ENCODE measurements around the gene HOXA3. TPM values are rescaled to one million over a fixed set of nuclear protein-coding genes. Genes with fewer than 3 reads are reported as not detected.

The HOXA3 gene
- total and polyA plus RNA-seq, 2 of the 8 experiments (the other 6 are each of a cell fraction or from before 2014, with no cell fraction given), result not detected

DNA sequence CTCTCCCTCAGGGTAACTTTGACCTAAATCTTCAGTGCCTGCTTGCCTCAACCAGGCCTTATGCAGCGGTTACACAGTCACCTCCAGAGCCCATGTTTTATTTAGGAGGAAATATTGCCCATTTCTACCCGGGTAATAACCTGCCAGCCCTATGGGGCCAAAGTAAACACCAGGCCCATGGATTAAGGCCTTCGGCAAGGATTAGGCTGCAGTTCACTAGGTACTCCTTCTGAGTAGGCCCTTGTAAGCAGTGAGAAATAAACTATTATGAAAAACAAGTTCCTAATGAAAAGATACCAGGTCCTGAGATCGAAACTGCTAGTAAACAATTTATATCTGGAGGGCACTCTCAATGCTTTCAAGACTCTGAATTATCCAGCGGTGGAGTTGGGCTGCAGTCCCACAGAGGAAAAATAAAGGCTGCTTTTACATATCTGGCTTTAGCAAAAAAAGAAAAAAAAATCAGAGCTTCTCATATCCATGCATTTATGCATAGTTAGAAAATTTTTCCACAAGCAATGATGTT lies 25.5 kb upstream of the HOXA3 start:
- no peak overlapping the region for H4K8ac ChIP-seq (ENCODE audit: extremely low read depth, insufficient read depth, low read length)
- peaks cover 99 to 100% (median 100%) of the 10 kb centered on the region in 4 experiments for H3K27me3 ChIP-seq (replicated peaks in 1 of 4; ENCODE audit: control insufficient read depth in 3 of 4, extremely low read depth in 1 of 4, insufficient read depth in 3 of 4, low read length in 3 of 4)
- no peak overlapping the region for H2BK120ac ChIP-seq (replicated peaks; ENCODE audit: low read depth, low read length)
- no peak for DNase-seq (ENCODE audit: low read depth in 1 of 2, low spot score in 2 of 2)
- H3K23me2 ChIP-seq (ENCODE audit: low read depth, low read length), result no peaks in the 10 kb centered on the region; the same call in 1 of the 2 replicates
- FAIRE-seq, result no peak
- H2BK12ac ChIP-seq (ENCODE audit: low read depth, low read length), result no peak overlapping the region
- H3K14ac ChIP-seq (ENCODE audit: insufficient read length), result no peak overlapping the region
- H3K79me2 ChIP-seq (ENCODE audit: control insufficient read depth in 1 of 2, insufficient read depth in 2 of 2, low read length in 2 of 2), result no peaks in the 10 kb centered on the region
- no peak overlapping the region for H3K9ac ChIP-seq (replicated peaks in 1 of 4; ENCODE audit: extremely low read depth in 1 of 4, low read depth in 3 of 4, low read length in 3 of 4)
- H4K91ac ChIP-seq (replicated peaks; ENCODE audit: insufficient read length, low read length), result no peak overlapping the region
- no peak overlapping the region for H3K23ac ChIP-seq (ENCODE audit: insufficient read length)
- ChIA-PET CTCF (ENCODE audit: partially characterized antibody) (interaction anchor here (0.6 to 2.4 kb wide), 10 partner anchors 9 to 194 kb away, joined by 3 to 8 read pairs (median 4); no protein-coding TSS in a partner anchor), POLR2A (ENCODE audit: partially characterized antibody) (no interaction called here)
- no peak overlapping the region for H4K5ac ChIP-seq (ENCODE audit: insufficient read length, low read depth, low read length)
- H2BK5ac ChIP-seq (ENCODE audit: low read depth, low read length), result no peak overlapping the region
- H3K4me2 ChIP-seq (ENCODE audit: insufficient read depth in 1 of 2, low read depth in 2 of 2, low read length in 2 of 2), result no peak overlapping the region
- TF ChIP-seq EZH2 (IDR thresholded peaks at IDR 0.05; ENCODE audit: low read depth, low read length, severe bottlenecking) (peak; percentile 67), CHD2 (IDR thresholded peaks at IDR 0.05; ENCODE audit: low read length) (no peak), MAFK (IDR thresholded peaks at IDR 0.05; ENCODE audit: low read depth, low read length) (no peak), SUZ12 (IDR thresholded peaks at IDR 0.05; ENCODE audit: low read length) (peak; percentile 84), SIN3A (conservative IDR thresholded peaks at IDR 0.05 in 1 of 2, IDR thresholded peaks at IDR 0.05 in 1 of 2; ENCODE audit: low read depth in 1 of 2, low read length in 2 of 2) (no peak), HDAC2 (IDR thresholded peaks at IDR 0.05; ENCODE audit: borderline replicate concordance in 1 of 2, low read depth in 2 of 2, low read length in 2 of 2) (no peak), CHD1 (IDR thresholded peaks at IDR 0.05; ENCODE audit: low read depth, low read length) (no peak), GABPA (IDR thresholded peaks at IDR 0.05; ENCODE audit: borderline replicate concordance, insufficient read depth, low read length) (no peak)
- H3K36me3 ChIP-seq (ENCODE audit: control insufficient read depth in 2 of 4, insufficient read depth in 4 of 4, low read length in 3 of 4), result peaks cover 0 to 14% (median 0%) of the 10 kb centered on the region in 4 experiments; a peak in 1 of 8 replicates
- H4K20me1 ChIP-seq (replicated peaks in 1 of 2; ENCODE audit: control insufficient read depth in 1 of 2, insufficient read depth in 2 of 2, low read length in 2 of 2), result peaks cover 39 to 56% of the 10 kb centered on the region in 2 experiments
- H3K4ac ChIP-seq (replicated peaks; ENCODE audit: insufficient read length, low read depth, low read length), result no peak overlapping the region
- no peak overlapping the region for H3K27ac ChIP-seq (ENCODE audit: low read depth, low read length)
- no peaks in the 10 kb centered on the region; a peak in 1 of 4 replicates for H3K9me3 ChIP-seq (ENCODE audit: insufficient read depth in 2 of 2, low read depth in 1 of 2, low read length in 1 of 2)
- H3K4me3 ChIP-seq (ENCODE audit: extremely low read depth in 1 of 4, insufficient read depth in 2 of 4, low read depth in 3 of 4, low read length in 4 of 4), result no peak overlapping the region
- no peak overlapping the region for H2AFZ ChIP-seq (ENCODE audit: low read length)
- H2BK15ac ChIP-seq (ENCODE audit: low read length), result no peak overlapping the region
- H2AK5ac ChIP-seq (ENCODE audit: low read depth, low read length), result no peak overlapping the region
- H3K4me1 ChIP-seq (replicated peaks in 1 of 4; ENCODE audit: control insufficient read depth in 3 of 4, insufficient read depth in 4 of 4, low read length in 3 of 4), result peaks cover 4 to 9% (median 5%) of the 10 kb centered on the region in 4 experiments; a peak in 5 of 7 replicates
- WGBS, 2 experiments (ENCODE audit: extremely low coverage in 1 of 2, insufficient coverage in 1 of 2, insufficient read length in 1 of 2, insufficient replicate concordance in 2 of 2, low coverage in 1 of 2, low lambda C conversion rate in 2 of 2, missing lambda C conversion rate in 1 of 2), result 45% methylated on average over 5 of the region's 5 CpGs; no CpG with 5 or more reads in 1 of the 2 experiments
- no peak overlapping the region for H2BK20ac ChIP-seq (ENCODE audit: low read length)
- no peak overlapping the region for H3K56ac ChIP-seq (replicated peaks; ENCODE audit: insufficient read length, low read depth, low read length)
- no peak overlapping the region for H3K18ac ChIP-seq (ENCODE audit: extremely low read depth, low read length)
- no peaks in the 10 kb centered on the region for H3K79me1 ChIP-seq (ENCODE audit: low read depth, low read length)
